ENCODE results near the gene S100A9. TPM values are rescaled to one million over a fixed set of nuclear protein-coding genes. Genes with fewer than 3 reads are reported as not detected.

Gene S100A9
- total RNA-seq, 2 experiments from 2014 or later, result 35.3 to 43.6 TPM

- Histone ChIP-seq H3K27ac (ENCODE audit: low read depth in 1 of 2, low read length in 2 of 2) (no peak overlapping the region), H3K36me3 (ENCODE audit: insufficient read depth, low read length) (no peaks in the 10 kb centered on the region), H3K9me3 (ENCODE audit: control insufficient read depth in 1 of 2, insufficient read depth in 1 of 2, low read length in 2 of 2) (no peaks in the 10 kb centered on the region), H3K4me3 (ENCODE audit: low read length) (no peak overlapping the region), H3K4me1 (ENCODE audit: insufficient read depth, low read length) (no peaks in the 10 kb centered on the region), H3K27me3 (ENCODE audit: control insufficient read depth in 1 of 2, insufficient read depth in 2 of 2, low read length in 2 of 2) (peaks cover 8 to 19% of the 10 kb centered on the region in 2 experiments)
- intact Hi-C loops (cut with DNase I, micrococcal nuclease), result no loop called here
- DNase-seq (peak in 1 of 14 experiments; percentile 14), ATAC-seq (ENCODE audit: poor library complexity) (no peak)
- ChIA-PET POLR2A (no interaction called here), CTCF (no interaction called here)
- H3K27ac Mint-ChIP-seq, result no peak overlapping the region
- peaks cover 38% of the 10 kb centered on the region for H3K27me3 Mint-ChIP-seq
- no peak overlapping the region for H3K4me3 Mint-ChIP-seq
- no peaks in the 10 kb centered on the region for H3K4me1 Mint-ChIP-seq (ENCODE audit: low read depth)
- H3K36me3 Mint-ChIP-seq (ENCODE audit: low read depth), result no peaks in the 10 kb centered on the region
- no peaks in the 10 kb centered on the region for H3K9me3 Mint-ChIP-seq
- TF ChIP-seq CTCF (IDR thresholded peaks at IDR 0.05), result no peak
Measured at GRCh38 chr1:153395136-153395685, 37.6 kb downstream of the S100A9 start.

- DNase-seq (no peak), ATAC-seq (ENCODE audit: poor library complexity) (no peak)
- Histone ChIP-seq H3K4me3 (ENCODE audit: low read length) (no peak overlapping the region), H3K9me3 (ENCODE audit: control insufficient read depth in 1 of 2, insufficient read depth in 1 of 2, low read length in 2 of 2) (no peaks in the 10 kb centered on the region), H3K4me1 (ENCODE audit: insufficient read depth, low read length) (no peaks in the 10 kb centered on the region), H3K36me3 (ENCODE audit: insufficient read depth, low read length) (no peaks in the 10 kb centered on the region), H3K27me3 (ENCODE audit: control insufficient read depth in 1 of 2, insufficient read depth in 2 of 2, low read length in 2 of 2) (peaks cover 4 to 19% of the 10 kb centered on the region in 2 experiments), H3K27ac (ENCODE audit: low read depth in 1 of 2, low read length in 2 of 2) (no peak overlapping the region)
- POLR2A ChIA-PET, result no interaction called here
- H3K4me1 Mint-ChIP-seq (ENCODE audit: low read depth), result no peaks in the 10 kb centered on the region
- intact Hi-C loops (cut with DNase I, micrococcal nuclease), result no loop called here
- CTCF ChIA-PET, result no interaction called here
- H3K27ac Mint-ChIP-seq, result no peak overlapping the region
- H3K9me3 Mint-ChIP-seq, result no peaks in the 10 kb centered on the region
- no peaks in the 10 kb centered on the region for H3K36me3 Mint-ChIP-seq (ENCODE audit: low read depth)
- no peak for TF ChIP-seq CTCF (IDR thresholded peaks at IDR 0.05)
- no peak overlapping the region for H3K4me3 Mint-ChIP-seq
- H3K27me3 Mint-ChIP-seq, result peaks cover 38% of the 10 kb centered on the region
Measured at GRCh38 chr1:153395776-153396175, 38.1 kb downstream of the S100A9 start.

GRCh38 chr1:153396461-153396860 lies 38.8 kb downstream of the S100A9 start:
- Mint-ChIP-seq H3K27ac (no peak overlapping the region), H3K4me3 (no peak overlapping the region), H3K27me3 (peaks cover 38% of the 10 kb centered on the region), H3K9me3 (no peaks in the 10 kb centered on the region), H3K4me1 (ENCODE audit: low read depth) (no peaks in the 10 kb centered on the region), H3K36me3 (ENCODE audit: low read depth) (no peaks in the 10 kb centered on the region)
- H3K4me3 ChIP-seq (ENCODE audit: low read length), result no peak overlapping the region
- no peaks in the 10 kb centered on the region for H3K36me3 ChIP-seq (ENCODE audit: insufficient read depth, low read length)
- CTCF ChIA-PET, result no interaction called here
- no peaks in the 10 kb centered on the region for H3K9me3 ChIP-seq (ENCODE audit: control insufficient read depth in 1 of 2, insufficient read depth in 1 of 2, low read length in 2 of 2)
- intact Hi-C loops (cut with DNase I, micrococcal nuclease), result no loop called here
- no peak for DNase-seq
- POLR2A ChIA-PET, result no interaction called here
- no peaks in the 10 kb centered on the region for H3K4me1 ChIP-seq (ENCODE audit: insufficient read depth, low read length)
- ATAC-seq (ENCODE audit: poor library complexity), result no peak
- no peak for TF ChIP-seq CTCF (IDR thresholded peaks at IDR 0.05)
- H3K27me3 ChIP-seq (ENCODE audit: control insufficient read depth in 1 of 2, insufficient read depth in 2 of 2, low read length in 2 of 2), result peaks cover 4 to 12% of the 10 kb centered on the region in 2 experiments
- no peak overlapping the region for H3K27ac ChIP-seq (ENCODE audit: low read depth in 1 of 2, low read length in 2 of 2)
